HG02973 (cell line): ENCODE results near the gene RAMACL.
"Not testable (repeated sequence)": the region's sequence is repeated elsewhere in the genome, so short reads cannot be mapped to it uniquely, and the experiment has no call there.

Experiments used
- ATAC-seq: cut with Tn5 transposase; IDR thresholded peaks from one replicate; pipeline ENCODE4 v1.9.1; 2021; ENCODE audit warnings: moderate library complexity; ENCODE audit not compliant: unreplicated experiment

RAMACL gene

GRCh38 chr6:166539011-166539385, 47.5 kb downstream of the RAMACL start:
- ATAC-seq, result not testable (repeated sequence)

GRCh38 chr6:166538297-166539010, 48.0 kb downstream of the RAMACL start:
- ATAC-seq, result no peak

GRCh38 chr6:166534658-166535406, 51.6 kb downstream of the RAMACL start:
- ATAC-seq, result no peak

- no peak for ATAC-seq
These were observed 53.2 kb downstream of the RAMACL start for GRCh38 chr6:166533205-166533824.
